COLO668 (cell line): Measurements from ENCODE around the gene BORCS8.

Experiments
- DNase-seq: peaks from one replicate; lab custom pipeline; 2025; ENCODE audit not compliant: unreplicated experiment; lab: John Stamatoyannopoulos, UW

Gene BORCS8

DNA sequence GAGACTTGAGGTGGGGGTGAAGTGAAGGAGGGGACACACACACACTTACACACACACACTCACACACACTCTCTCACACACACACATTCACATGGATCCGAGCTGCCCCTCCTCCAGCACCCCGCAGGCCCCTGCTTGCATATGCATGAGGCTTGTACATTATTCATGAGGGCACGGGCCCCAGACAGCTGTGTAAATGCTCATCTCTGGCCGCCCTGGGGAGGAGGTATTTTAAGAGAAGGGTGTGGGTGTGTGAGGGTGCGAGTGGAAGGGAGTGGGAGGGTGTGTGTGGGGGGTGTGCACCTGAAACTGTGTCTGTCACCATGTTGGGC is 22.2 kb upstream of the BORCS8 start:
- peak; percentile 53 for DNase-seq

DNA sequence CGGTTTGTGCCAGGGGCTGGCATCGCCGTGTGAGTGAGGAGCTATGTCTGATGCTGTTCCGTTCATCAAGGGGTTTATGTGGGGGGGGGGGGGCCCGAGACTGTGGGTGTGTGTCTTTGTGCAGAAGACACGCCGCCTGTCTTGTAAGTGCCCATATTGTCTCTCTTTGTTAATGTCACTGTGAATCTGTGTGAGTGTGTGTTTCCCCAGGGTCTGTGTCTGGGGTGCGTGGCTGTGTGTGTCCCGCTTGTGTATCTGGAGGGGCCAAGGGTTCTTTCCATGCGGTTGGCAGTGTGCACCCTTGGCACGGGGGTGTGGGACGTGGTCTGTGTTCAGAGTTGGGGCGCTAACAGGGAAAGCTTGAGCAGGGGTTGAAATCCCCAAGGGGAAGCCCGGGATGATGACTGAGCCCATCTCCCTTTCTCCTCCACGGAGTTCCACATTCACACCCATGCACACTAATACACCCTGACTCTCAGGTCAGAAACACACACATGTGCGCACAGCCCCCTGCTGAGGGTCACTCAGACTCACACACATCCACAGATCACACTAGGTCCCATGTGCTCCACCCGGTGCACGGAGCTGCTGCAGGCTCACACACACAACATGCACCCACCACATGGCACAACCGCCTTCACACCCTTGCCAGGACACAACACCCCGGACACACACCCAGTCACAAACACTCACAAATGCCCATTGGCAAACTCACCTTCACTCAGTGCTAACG is 21.6 kb upstream of the BORCS8 start:
- no peak for DNase-seq

GRCh38 chr19:19212916-19213315 is 21.0 kb upstream of the BORCS8 start:
- DNase-seq, result no peak

DNA sequence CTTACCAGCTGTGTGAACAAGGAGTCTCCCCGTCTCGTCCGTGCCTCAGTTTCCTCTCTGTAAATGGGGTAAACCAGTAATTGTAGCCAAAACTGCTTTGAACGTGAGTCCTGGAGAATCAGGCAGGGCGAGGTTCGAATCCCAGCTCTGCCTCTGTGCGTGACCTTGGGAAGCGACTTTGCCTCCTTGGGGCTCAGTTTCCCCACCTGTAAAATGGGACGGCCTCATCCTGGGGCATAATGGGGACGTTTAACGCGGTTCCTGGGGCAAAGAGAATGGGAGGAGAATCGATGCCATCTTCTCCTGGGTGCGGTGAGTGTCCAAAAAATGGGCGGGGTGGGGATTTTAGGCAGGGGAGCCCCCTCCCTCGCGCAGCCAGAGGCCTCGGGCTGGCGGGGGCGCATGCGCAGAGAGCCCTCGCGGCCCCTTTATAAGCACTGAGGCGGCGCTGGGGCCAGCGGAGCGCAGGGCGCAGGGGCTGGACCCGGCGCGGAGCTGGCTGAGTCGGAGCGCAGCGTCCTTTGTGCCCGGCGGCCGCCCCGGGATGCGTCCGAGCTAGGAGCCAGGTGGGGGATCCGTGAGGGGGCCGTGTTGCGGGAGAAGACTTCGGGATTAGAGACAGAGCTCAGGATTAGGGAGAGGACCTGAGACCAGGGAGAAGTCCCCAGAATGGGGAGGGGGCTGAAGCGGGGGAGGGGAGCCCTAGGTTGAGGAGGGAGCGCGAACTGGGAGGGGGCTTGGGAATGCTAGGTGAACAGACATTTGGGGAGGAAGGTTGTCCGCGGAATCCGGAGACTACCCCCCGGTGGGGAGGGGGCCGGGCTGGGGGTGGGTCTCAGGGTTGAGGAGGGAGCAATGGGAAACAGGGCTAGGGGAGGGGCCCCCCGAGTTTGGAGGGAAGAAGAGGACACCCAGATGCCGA is 19.8 kb upstream of the BORCS8 start, which contains the start of gene NCAN:
Gene NCAN (plus strand): TSS at position 460 of the 922 bp plus-strand sequence. CDS start 4,996 bp downstream, outside the sequence.
- no peak for DNase-seq

DNA sequence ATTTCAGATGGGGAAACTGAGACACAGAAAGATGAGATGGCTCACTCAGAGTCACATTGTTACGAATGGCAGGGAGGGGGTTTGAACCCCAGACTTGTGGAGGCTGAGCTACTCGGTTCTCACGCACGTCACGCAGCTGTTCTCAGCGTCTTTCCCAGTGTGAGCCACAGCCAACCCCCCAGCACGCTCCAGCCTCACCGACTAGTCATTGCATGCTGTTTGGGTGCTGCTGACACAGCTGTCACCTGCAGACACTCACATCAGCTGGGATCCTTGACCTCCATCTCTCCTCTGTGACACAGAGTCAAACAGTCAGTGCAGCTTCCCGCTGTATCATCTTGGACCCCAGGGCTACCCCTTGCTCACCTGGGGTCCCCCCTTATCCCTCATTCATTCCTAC is 17.4 kb upstream of the BORCS8 start:
- DNase-seq, result peak; percentile 48

DNA sequence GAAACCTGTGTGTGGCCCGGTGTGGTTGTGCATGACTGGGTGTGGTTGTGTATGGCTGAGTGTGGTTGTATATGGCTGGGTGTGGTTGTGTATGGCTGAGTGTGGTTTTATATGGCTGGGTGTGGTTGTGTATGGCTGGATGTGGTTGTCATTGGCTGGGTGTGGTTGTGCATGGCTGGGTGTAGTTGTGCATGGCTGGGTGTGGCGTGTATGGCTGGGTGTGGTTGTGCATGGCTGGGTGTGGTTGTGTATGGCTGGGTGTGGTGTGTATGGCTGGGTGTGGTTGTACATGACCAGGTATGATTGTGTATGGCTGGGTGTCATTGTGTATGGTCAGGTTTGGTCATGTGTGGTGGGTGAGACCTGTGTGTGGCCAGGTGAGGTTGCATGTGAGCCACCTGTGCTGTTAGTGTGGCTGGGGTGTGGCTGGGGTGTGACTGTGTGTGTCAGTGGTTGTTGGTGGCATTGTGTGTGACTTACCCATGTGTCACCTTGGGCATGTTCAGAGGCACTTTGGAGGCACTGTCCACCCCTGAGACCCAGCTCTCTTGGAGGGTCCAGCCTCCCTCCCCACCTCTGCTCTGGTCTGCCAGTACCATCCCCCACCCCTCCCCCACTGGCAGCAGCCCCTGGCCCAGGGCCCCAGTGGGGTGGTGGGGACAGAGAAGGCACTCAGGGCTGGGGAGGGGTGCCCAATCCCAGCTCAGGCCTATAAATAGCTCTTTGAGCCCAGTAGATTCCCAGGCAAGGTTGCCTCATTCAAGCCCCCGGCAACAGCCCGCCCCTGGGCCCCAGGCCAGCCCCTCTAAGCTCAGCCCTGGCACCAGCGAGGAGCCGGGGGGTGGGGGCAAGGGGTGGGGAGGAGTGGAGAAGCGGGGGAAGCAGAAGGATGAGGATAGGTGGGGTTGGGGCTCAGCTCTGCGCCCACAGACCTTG is 16.0 kb upstream of the BORCS8 start:
- no peak for DNase-seq

- DNase-seq, result no peak
Measured at GRCh38 chr19:19206938-19207337, 15.0 kb upstream of the BORCS8 start.

GRCh38 chr19:19205416-19206410 is 13.8 kb upstream of the BORCS8 start:
- no peak for DNase-seq

GRCh38 chr19:19204181-19204580 is 12.2 kb upstream of the BORCS8 start:
- DNase-seq, result no peak

DNA sequence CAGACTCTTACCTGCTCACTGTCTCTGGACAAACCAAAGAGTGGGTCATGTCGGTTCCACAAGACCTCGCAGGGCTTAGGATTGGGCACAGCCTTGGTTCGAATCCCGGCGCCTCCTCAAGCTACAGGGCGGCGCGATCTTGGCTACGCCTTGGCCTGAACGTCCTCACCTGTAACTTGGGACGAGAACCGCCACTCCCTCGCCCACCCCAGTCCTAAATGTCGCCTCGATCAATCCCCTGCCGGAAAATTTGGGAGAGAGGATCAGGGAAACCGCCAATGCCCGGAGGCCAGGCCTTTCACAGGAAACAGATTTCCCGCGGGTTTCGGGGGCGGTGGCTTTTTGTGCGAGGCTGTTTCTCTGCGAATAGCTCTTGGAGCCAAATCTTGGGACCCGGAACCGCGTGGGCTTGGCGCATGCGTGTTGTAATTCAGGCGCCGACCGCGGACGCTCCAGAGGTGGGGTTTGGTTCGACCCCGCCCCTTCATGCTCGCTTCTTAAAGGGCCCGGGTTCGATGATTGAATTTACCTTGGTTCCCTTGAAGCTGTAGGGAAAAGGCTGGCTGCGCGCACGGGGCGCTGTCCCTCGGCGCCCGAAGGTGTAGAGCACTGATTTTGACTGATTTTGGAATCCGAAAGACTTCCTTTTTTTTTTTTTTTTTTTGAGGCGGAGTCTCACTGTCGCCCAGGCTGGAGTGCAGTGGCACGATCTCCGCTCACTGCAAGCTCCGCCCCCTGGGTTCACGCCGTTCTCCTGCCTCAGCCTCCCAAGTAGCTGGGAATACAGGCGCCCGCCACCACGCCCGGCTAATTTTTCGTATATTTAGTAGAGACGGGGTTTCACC is 11.3 kb upstream of the BORCS8 start, which contains the start of gene NR2C2AP:
Gene NR2C2AP (minus strand): TSS at position 403 of the 845 bp plus-strand sequence. CDS start 354 bp downstream, at position 49.
- peak; percentile 94 for DNase-seq

DNA sequence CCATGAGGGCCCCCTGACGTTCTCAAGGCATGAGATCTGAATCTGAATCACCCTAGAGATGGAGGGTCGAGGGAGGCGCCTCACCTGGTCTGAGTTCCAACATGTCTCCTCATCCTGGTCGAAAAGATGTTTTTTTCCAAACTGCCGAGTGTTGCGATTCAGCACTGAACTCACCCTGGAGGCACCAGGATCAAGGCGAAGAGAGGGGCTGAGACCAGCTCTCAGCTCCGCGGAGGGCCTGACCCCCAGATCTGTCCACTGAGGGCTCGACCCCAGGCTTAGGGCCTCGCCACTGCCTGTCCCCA is 10.7 kb upstream of the BORCS8 start:
- no peak for DNase-seq

GRCh38 chr19:19201697-19202630 is 10.0 kb upstream of the BORCS8 start:
- no peak for DNase-seq

DNA sequence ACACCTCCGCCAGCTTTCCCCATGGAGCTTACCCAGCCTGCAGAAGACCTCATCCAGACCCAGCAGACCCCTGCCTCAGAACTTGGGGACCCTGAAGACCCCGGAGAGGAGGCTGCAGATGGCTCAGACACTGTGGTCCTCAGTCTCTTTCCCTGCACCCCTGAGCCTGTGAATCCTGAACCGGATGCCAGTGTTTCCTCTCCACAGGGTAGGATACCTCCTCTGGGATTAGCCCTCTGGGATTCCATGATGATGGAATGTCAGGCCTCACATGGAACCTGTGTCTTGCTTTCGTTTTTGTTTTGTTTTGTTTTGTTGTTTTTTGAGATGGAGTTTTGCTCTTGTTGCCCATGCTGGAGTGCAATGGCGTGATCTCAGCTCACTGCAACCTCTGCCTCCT is 2.0 kb upstream of the BORCS8 start:
- no peak for DNase-seq

GRCh38 chr19:19192910-19193423 is 1.0 kb upstream of the BORCS8 start:
- DNase-seq, result no peak

DNA sequence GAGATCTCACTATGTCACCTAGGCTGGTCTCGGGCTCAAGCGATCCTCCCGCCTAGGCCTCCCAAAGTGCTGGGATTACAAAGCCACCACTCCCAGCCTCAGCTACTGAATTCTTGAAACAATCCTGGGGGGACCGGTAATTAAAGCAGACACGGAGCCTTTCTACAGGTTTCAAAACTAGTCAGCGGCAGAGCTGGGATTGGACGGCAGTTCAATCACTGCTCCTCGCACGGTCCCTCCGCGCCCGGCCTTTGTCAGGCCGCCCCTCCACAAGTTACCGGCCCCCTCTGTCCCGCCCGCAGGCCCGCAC is 229 bp downstream of the BORCS8 start:
- DNase-seq, result no peak

DNA sequence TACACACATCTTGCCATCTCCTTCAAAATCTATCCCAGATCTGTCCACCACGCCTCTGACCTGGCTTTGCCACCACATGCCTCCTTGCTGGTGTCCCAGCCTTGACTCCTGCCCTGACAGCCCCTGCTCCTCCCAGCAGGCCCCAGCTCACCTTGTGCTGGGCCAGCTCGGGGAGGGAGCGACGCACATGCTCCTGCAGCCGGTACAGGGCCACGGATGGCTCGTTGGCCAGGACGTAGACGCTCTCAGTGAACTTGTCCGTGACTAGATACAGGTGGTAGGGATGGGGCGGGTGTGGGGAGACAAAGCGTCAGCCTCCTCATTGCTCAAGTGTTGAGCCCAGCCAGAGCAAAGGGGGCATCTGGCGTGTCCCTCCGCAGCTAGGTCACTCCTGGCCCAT is 5.2 kb downstream of the BORCS8 start:
- DNase-seq, result no peak

DNA sequence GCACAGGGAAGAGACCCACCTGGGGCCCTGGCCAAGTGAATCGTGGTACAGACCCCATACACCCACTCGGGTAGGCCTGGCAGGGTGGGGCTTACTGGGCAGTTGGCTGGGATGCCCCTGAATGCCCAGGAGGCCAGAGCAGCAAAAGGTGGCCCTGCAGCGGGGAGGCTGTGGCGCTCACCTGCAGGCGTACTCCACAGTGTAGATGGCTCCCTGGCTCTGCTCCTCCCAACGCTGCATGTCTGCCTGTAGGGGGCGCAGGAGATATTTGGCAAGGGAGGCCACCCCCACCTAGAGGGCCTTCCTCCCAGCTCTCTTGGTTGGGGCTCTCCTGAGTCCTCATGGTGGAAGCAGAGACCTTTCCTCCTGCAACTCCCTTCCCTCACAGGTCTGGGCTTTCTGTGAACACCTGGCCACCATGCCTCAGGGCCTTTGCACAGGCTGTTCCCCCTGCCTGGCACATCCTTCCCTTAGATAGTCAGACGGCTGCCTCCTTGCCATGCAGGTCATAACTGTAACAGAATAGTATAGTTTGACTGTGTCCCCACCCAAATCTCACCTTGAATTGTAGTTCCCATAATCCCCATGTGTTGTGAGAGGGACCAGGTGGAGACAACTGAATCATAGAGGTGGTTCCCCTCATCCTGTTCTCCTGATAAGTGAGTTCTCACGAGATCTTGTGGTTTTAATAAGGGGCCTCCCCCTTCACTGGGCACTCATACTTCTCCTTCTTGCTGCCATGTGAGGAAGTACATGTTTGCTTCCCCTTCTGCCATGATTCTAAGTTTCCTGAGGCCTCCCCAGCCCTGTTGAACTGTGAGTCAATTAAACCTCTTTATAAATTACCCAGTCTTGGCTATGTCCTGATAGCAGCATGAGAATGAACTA is 5.9 kb downstream of the BORCS8 start:
- DNase-seq, result peak; percentile 49
